GM19240 (cell line): ENCODE measurements around the gene KCTD1.

Experiments used
- DNase-seq: peaks from one replicate; pipeline ENCODE4 v3.0.0; 2011; ENCODE audit warnings: low spot score; ENCODE audit not compliant: insufficient read length

Gene KCTD1

DNA sequence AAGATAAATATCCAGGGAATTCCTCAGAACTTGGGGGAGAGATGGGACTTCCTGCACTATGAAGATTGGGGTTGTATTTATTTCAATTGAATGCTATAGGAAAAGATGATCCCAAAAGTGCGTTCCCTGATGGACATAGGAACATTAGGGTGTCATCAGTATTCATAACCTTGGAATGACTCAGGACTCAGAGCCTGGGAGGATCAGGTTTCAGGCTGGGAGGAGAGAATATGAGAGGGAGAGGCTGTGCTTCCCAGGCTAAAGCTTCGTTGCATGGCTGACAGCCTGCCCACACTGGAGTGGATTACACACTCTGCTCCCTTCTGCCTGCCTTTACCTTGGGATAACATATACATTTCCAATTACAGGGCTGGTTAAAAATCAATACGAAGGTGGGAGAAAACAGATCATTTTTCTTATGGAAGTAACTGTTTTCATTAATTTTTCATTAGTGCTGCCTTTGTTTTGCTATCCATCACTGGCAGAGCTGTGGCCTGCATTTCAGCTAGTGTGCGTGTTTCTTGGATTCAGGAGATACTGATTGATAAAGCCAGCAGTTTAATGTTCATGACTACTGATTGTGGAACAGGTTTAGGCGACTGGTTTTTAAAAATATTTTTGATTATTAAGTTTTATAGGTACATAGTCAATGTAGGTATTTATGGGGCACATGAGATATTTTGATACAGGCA, 118.7 kb downstream of the KCTD1 start:
- DNase-seq: no peak

DNA sequence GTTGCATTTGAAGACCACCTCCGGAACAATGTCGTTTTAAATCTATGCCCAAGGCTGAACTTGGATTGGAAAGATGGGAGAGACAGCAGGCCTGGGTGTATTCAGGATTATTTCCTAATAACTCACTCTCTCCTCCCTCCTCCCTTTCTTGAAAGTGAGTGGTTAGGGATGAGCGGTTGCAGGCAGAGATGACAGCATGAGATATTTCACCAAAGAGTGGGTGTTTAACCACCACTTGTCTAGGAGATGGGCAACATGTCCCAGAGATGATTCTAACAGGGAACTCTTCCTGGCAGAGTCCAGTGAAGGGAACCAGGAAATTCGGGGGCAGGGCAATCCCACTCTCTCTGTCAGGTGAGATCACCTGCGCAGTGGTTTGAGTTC, 123.2 kb downstream of the KCTD1 start:
- DNase-seq: no peak

- no peak for DNase-seq
These were observed 123.8 kb downstream of the KCTD1 start for GRCh38 chr18:26424428-26425147.

- DNase-seq: no peak
These were observed 125.7 kb downstream of the KCTD1 start for GRCh38 chr18:26422472-26423162.

- no peak for DNase-seq
These were observed 126.4 kb downstream of the KCTD1 start for GRCh38 chr18:26421931-26422330.

- DNase-seq: no peak
These were observed 126.8 kb downstream of the KCTD1 start for GRCh38 chr18:26421503-26421902.

GRCh38 chr18:26419746-26420145, 128.6 kb downstream of the KCTD1 start:
- DNase-seq: no peak

DNA sequence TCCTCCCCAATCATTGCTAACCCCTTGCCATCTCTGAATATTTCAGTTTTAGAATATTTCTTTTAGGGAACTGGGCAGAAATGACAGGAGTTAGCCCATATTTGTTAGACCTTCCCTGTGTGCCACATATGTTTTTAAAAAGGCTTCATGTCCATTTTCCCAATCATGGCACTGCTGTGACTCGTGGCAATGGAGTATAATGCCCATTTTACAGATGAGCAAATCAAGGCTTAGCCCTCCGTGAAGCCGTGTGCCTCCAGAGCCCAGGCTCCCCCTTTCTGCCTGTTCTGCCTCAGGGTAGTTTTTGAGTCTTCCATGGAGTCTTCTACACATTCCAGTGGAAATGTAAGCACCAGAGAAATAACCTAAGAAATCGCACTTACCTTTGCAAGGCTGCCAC, 130.1 kb downstream of the KCTD1 start:
- no peak for DNase-seq

DNA sequence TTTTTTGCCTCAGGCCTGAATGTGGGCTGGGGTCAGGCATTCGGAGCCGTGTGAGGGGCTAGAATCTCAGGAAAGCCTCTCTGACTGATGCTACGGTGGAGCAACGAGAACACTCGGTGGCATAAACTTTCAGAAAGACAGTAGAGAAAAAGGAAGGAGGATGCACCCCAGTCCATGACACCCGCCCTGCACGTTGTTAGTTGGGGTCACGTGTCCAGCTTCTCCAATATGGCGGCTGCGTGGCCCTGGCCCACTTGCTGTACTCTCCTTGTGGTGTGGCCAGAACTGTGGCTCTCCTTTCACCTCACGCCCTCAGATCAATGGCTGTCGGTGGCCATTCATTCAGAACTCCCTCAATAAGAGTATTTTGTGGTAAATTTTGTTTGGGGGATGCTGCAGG, 131.2 kb downstream of the KCTD1 start:
- no peak for DNase-seq

DNA sequence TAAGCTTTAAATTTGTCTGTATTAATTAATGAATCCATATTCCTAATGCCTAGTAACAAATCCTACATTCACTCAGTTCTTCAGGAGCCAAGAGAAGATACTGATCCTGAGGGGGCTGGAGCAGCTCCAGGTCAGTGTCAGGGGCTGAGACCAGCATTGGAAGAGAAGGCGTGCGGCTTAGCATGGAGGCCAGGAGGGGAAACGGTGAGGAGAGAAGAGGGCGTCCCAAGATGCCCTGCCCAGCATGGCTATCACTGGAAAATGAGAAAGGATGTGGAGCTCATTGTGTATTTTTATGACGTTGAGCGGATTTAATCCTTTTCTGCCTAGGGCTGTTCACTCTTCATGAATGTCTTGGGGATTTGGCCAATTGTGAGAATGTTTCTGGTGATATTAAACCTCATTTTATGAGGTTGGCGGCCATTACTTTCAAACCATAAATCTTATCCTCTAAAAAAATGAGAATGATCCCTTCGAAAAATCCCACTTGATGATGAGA, 131.7 kb downstream of the KCTD1 start:
- no peak for DNase-seq

DNA sequence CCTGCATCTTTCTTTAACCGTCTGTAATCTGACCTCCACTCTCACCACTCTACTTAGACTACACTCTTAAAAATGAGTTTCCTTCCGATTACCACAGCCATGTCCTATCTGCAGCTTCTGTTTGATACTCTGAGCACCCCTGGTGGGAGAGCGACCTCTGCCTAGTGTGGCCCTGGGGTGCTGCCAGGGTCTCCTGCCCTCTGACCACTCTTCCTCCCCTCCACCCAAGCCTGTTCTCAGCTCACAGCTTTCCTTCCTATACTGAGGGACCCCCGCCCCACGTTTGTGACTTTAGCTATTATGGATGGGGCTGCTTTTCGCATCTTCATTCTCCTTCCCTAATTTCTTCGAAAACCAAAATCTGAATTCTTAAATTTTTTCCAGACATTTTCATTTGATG, 132.7 kb downstream of the KCTD1 start:
- no peak for DNase-seq

DNA sequence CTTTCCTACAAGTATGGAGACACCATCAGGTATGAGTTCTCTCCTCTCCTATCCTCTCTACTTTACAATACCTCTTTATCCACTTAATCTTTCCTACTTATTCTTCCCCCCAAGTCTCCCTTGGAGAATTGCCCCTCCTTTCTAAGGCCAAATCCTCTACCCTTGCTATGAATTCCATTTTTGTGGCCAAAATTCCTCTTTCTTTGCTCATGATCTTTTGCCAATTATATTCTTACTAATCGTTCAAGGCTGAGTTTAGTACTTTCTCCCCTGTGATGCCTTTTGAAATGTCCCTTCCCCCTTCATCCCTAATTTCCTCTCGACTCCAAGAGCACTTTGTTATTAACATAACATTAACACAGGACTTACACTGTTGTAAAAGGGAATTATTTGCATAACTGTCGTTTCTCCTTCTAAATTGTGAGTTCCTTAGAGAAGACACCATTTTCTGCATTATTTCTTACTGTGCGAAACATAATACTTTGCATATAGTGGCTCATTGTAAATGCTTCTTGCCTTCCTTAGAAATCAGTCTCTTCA, 133.4 kb downstream of the KCTD1 start:
- DNase-seq: no peak

DNA sequence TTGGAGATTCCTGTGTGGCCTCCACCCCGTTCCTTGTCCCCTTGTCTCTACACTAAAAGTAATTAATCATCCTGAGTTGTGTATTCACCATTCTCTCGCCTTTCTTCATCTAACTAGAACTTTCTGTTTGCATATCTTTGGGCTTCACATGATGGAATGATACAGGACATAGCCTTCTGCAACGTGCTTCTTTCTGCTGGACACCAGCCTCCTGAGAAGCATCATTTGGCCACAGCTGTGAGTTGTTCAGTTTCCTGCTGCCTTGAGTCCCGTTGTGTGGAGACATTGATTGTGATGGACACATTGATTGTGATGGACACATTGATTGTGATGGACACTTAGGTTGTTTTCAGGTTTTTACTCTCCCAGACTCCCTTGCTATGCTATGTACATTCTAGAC, 139.3 kb downstream of the KCTD1 start:
- DNase-seq: no peak

- DNase-seq: no peak
These were observed 140.4 kb downstream of the KCTD1 start for GRCh38 chr18:26407736-26408601.

- DNase-seq: no peak
These were observed 141.4 kb downstream of the KCTD1 start for GRCh38 chr18:26406854-26407517.

DNA sequence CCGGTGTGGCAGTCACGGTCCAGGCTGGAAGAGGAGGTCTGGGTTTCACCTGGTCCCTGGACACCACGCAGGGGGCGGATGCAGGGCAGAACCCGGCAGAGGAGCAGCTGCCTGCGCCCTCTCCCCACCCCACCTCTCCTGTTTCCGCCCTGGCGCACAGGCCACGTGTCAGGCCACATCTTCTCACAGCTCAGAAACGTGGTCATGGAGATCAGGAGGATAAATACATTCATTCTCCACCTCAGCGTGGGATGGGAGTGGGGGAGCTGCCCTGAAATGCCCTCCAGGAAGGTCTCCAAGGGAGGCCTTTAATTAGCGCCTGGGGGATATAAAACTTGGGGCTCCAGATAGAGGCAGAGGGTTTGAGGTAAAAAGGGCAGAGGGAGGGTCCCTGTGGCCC, 142.0 kb downstream of the KCTD1 start:
- DNase-seq: no peak

GRCh38 chr18:26405190-26405801, 143.1 kb downstream of the KCTD1 start:
- peak; percentile 30 for DNase-seq
